GM12878 (cell line): ENCODE measurements around the gene MRPS21. TPM values are rescaled to one million over a fixed set of nuclear protein-coding genes. Genes with fewer than 3 reads are reported as not detected.

Experiments used
- ATAC-seq: fragments of 200-7000 bp; cut with Tn5 transposase; 3 replicates; pipeline ENCODE4 v1.9.1; 2020; ENCODE audit warnings: mild to moderate bottlenecking, moderate library complexity
- BruUV-seq: library from RNA; stranded (reverse); fragments of 400-500 nt; replicated peaks from 2 replicates; lab custom pipeline; 2021; lab: Mats Ljungman, UMichigan
- CTCF ChIA-PET: fragments of 300-600 bp; sonication (Branson Sonifier 250); formaldehyde crosslinking; extraction: SDS; loops from one replicate; lab custom pipeline; 2021; ENCODE audit warnings: inconsistent platforms; lab: Yijun Ruan, JAX
- POLR2A ChIA-PET: fragments of 350-600 bp; formaldehyde crosslinking; extraction: SDS; loops from one replicate; lab custom pipeline; 2021; ENCODE audit warnings: inconsistent platforms; lab: Charles Lee
- RAD21 ChIA-PET: fragments of 300-600 bp; sonication (Branson Sonifier 250); formaldehyde crosslinking; loops from one replicate; lab custom pipeline; 2023; ENCODE audit warnings: antibody characterized with exemption; ENCODE audit not compliant: unreplicated experiment; lab: Charles Lee
- SMC1A ChIA-PET: fragments of 300-600 bp; sonication (Branson Sonifier 250); formaldehyde crosslinking; loops from one replicate; lab custom pipeline; 2023; ENCODE audit not compliant: unreplicated experiment, uncharacterized antibody; lab: Charles Lee
- DNase-seq: peaks from one replicate; pipeline ENCODE4 v3.0.0-alpha.2; 2011; ENCODE audit warnings: low read depth, low spot score
- FAIRE-seq: peaks from 3 replicates; lab custom pipeline; 2011; peaks lifted over from hg19 to GRCh38; lab: Jason Lieb, UNC
- H2AFZ ChIP-seq: 2 replicates; pipeline ENCODE4 v1.6.0; 2011; ENCODE audit warnings: low read depth, low read length, control low read depth; ENCODE audit not compliant: control insufficient read depth
- H3K27ac ChIP-seq: 2 replicates; pipeline ENCODE4 v1.5.1; 2011; ENCODE audit warnings: control low read depth; ENCODE audit not compliant: control insufficient read depth, insufficient read depth
- H3K27me3 ChIP-seq, 2 experiments: replicated peaks in 1 of 2; 2 replicates each; pipeline versions ENCODE4 v1.6.0 to v1.6.1; 2011; ENCODE audit warnings: low read length in 1 of 2; ENCODE audit not compliant: control insufficient read depth in 2 of 2, insufficient read depth in 2 of 2
- H3K36me3 ChIP-seq, 2 experiments: 2 replicates each; pipeline ENCODE4 v1.5.1; 2011; ENCODE audit warnings: low read length in 1 of 2; ENCODE audit not compliant: control insufficient read depth in 2 of 2, insufficient read depth in 2 of 2
- H3K4me1 ChIP-seq: 2 replicates; pipeline ENCODE4 v1.6.1; 2011; ENCODE audit warnings: mild to moderate bottlenecking, low read length, moderate library complexity, mixed read lengths; ENCODE audit not compliant: control insufficient read depth, insufficient read depth
- H3K4me2 ChIP-seq: 2 replicates; pipeline ENCODE4 v1.6.0; 2011; ENCODE audit warnings: control low read depth; ENCODE audit not compliant: control insufficient read depth, insufficient read depth
- H3K4me3 ChIP-seq: fragments of 200-600 bp; sonication (generic); 2 replicates; pipeline ENCODE4 v1.5.1; 2016
- H3K79me2 ChIP-seq: 2 replicates; pipeline ENCODE4 v1.6.0; 2011; ENCODE audit warnings: low read length; ENCODE audit not compliant: control insufficient read depth, insufficient read depth
- H3K9ac ChIP-seq: 2 replicates; pipeline ENCODE4 v1.8.0; 2011; ENCODE audit warnings: low read length, control low read depth, mixed read lengths; ENCODE audit not compliant: control insufficient read depth, insufficient read depth
- H3K9me3 ChIP-seq: replicated peaks from 3 replicates; pipeline ENCODE4 v1.5.1; 2011; ENCODE audit warnings: mild to moderate bottlenecking, low read length; ENCODE audit not compliant: control insufficient read depth, insufficient read depth
- H4K20me1 ChIP-seq: 2 replicates; pipeline ENCODE4 v1.6.0; 2011; ENCODE audit not compliant: control insufficient read depth, insufficient read depth
- CHD2 ChIP-seq: IDR thresholded peaks from 2 replicates; pipeline ENCODE4 v1.6.1; 2011; ENCODE audit warnings: low read depth, low read length, improper control_type of control experiment, borderline replicate concordance
- ETV6 ChIP-seq, 2 experiments: fragments of 450-650 bp in 1 of 2; IDR thresholded peaks in 1 of 2; conservative IDR thresholded peaks in 1 of 2; 2 replicates each; pipeline ENCODE4 v1.6.1; 2014; ENCODE audit warnings: antibody characterized with exemption in 1 of 2, borderline replicate concordance in 1 of 2, low read depth in 1 of 2, mild to moderate bottlenecking in 1 of 2, moderate library complexity in 1 of 2
- IKZF1 ChIP-seq: fragments of 450-650 bp; conservative IDR thresholded peaks from 2 replicates; pipeline ENCODE4 v1.6.1; 2017; ENCODE audit warnings: antibody characterized with exemption, mild to moderate bottlenecking
- JUND ChIP-seq: IDR thresholded peaks from 2 replicates; pipeline ENCODE4 v1.6.1; 2012; ENCODE audit warnings: low read depth, mild to moderate bottlenecking, low read length, improper control_type of control experiment, moderate library complexity
- KAT2A ChIP-seq: conservative IDR thresholded peaks from 2 replicates; pipeline ENCODE4 v1.6.1; 2011; ENCODE audit warnings: low read depth, low read length; ENCODE audit not compliant: control insufficient read depth
- MTA3 ChIP-seq: IDR thresholded peaks from 2 replicates; pipeline ENCODE4 v1.6.1; 2012; ENCODE audit warnings: low read length, inconsistent platforms, borderline replicate concordance
- NFXL1 ChIP-seq: fragments of 450-650 bp; IDR thresholded peaks from 2 replicates; pipeline ENCODE4 v1.6.1; 2017; ENCODE audit warnings: antibody characterized with exemption, mild to moderate bottlenecking, borderline replicate concordance
- NRF1 ChIP-seq: conservative IDR thresholded peaks from 2 replicates; pipeline ENCODE4 v1.6.1; 2011; ENCODE audit warnings: mild to moderate bottlenecking, low read depth, low read length, improper control_type of control experiment
- PML ChIP-seq: IDR thresholded peaks from 2 replicates; pipeline ENCODE4 v1.6.1; 2012; ENCODE audit warnings: low read length, inconsistent platforms
- RAD21 ChIP-seq: IDR thresholded peaks from 2 replicates; pipeline ENCODE4 v1.6.1; 2011; ENCODE audit warnings: mild to moderate bottlenecking, low read depth, low read length, moderate library complexity; ENCODE audit not compliant: insufficient read depth
- RUNX3 ChIP-seq: IDR thresholded peaks from 2 replicates; pipeline ENCODE4 v1.6.1; 2012; ENCODE audit warnings: low read length, inconsistent platforms
- SMAD5 ChIP-seq: IDR thresholded peaks from 2 replicates; pipeline ENCODE4 v1.6.1; 2016; ENCODE audit warnings: antibody characterized with exemption, low read depth
- SMC3 ChIP-seq: IDR thresholded peaks from 2 replicates; pipeline ENCODE4 v1.6.1; 2011; ENCODE audit warnings: low read length, improper control_type of control experiment, borderline replicate concordance
- SRF ChIP-seq, 2 experiments: IDR thresholded peaks; 2 replicates each; pipeline ENCODE4 v1.6.1; 2011; ENCODE audit warnings: low read depth in 2 of 2, low read length in 2 of 2, mild to moderate bottlenecking in 1 of 2, moderate library complexity in 1 of 2
- ZNF207 ChIP-seq: fragments of 450-650 bp; IDR thresholded peaks from 2 replicates; pipeline ENCODE4 v1.6.1; 2014; ENCODE audit warnings: antibody characterized with exemption, mild to moderate bottlenecking, borderline replicate concordance
- ZNF384 ChIP-seq: IDR thresholded peaks from 2 replicates; pipeline ENCODE4 v1.6.1; 2012; ENCODE audit warnings: low read depth, mild to moderate bottlenecking, low read length, improper control_type of control experiment, borderline replicate concordance
- WGBS: methylation state at CpG from one replicate; pipeline ENCODE4 v1.1.6; 2016; ENCODE audit warnings: low lambda C conversion rate; ENCODE audit not compliant: insufficient replicate concordance, insufficient coverage; ENCODE audit errors: missing lambda C conversion rate; 5-methylcytosine and 5-hydroxymethylcytosine counted together
- in situ Hi-C: fragments of 300-500 bp; cut with MboI; formaldehyde crosslinking; loops from 9 replicates; pipeline ENCODE4 v1.14.3; 2018; ENCODE audit warnings: mixed read lengths
- intact Hi-C: fragments of 100-400 bp; cut with micrococcal nuclease; formaldehyde crosslinking; loops from one replicate; pipeline ENCODE4 v1.14.2; 2022; ENCODE audit not compliant: unreplicated experiment
- polyA plus RNA-seq, 11 experiments: library from polyadenylated mRNA; depleted of rRNA in 4 of 11; unstranded in 6 of 11; stranded (reverse) in 5 of 11; fragments of >200 nt; fragmentation: Nextera tagmentation in 4 of 11; fragmentation: Illumina TruSeq in 1 of 11; extraction: Ambion mirVana in 4 of 11; extraction: Trizol in 1 of 11; gene quantifications; 1 replicate in 1 of 11; 2 replicates in 10 of 11; pipeline versions ENCODE4 v1.2.1 to v1.2.3, GENCODE V29; 2011 to 2016; ENCODE audit warnings: inconsistent platforms in 2 of 11, missing spikeins in 2 of 11, low read depth in 1 of 11
- total RNA-seq, 4 experiments: library from RNA; depleted of rRNA in 3 of 4; stranded (reverse); fragments of >200 nt in 3 of 4; fragmentation: Illumina TruSeq in 1 of 4; extraction: Trizol in 1 of 4; gene quantifications; 2 replicates each; pipeline versions ENCODE4 v1.2.1 to v1.2.3, GENCODE V29; 2013 to 2021
- TF ChIP-seq, protein P1 (sequence below), 3 experiments: IDR thresholded peaks in 2 of 3; conservative IDR thresholded peaks in 1 of 3; 2 replicates each; pipeline ENCODE4 v1.5.1; 2011; ENCODE audit warnings: low read depth in 3 of 3, low read length in 3 of 3, mild to moderate bottlenecking in 3 of 3, control low read depth in 2 of 3, moderate library complexity in 2 of 3, inconsistent platforms in 1 of 3, mixed read lengths in 1 of 3; ENCODE audit not compliant: control insufficient read depth in 2 of 3, insufficient read depth in 1 of 3; ENCODE audit errors: extremely low read depth in 1 of 3

Gene MRPS21
- total and polyA plus RNA-seq, 10 of the 15 experiments (the other 5 are each of a cell fraction or from before 2014, with no cell fraction given): 69.4 to 275 (median 103) TPM

DNA sequence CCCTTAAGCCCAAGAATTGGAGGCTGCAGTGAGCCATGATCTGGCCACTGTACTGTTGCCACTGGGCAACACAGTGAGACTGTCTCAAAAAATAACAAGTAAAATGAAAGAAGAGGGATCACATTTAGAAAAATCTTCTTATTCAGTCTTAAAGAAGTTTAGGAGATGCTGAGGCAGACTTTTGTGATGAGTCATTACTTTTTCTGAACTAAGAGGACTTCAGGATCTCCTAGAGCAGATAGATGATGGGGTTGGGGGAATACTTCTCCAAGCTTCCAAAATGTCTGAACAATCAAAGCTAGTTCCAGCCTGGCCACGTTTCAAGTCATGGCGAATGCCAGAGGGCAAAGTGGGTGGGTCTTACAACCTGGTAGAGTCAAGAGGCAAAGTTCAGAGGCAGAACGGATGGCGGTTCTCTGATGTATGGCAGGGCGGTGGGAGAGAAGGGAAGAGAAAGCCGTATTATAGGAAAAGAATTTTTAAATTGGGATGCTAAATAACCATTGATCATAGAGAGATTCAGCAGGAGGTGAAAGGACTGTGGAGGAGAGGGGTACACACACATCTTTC, 13.4 kb upstream of the MRPS21 start (continued):
- no peak for TF ChIP-seq SRF (IDR thresholded peaks at IDR 0.05; ENCODE audit: low read depth in 2 of 2, low read length in 2 of 2)
- no peak for TF ChIP-seq SMAD5
- TF ChIP-seq KAT2A: no peak
- TF ChIP-seq, all 136 proteins: peak for 0

DNA sequence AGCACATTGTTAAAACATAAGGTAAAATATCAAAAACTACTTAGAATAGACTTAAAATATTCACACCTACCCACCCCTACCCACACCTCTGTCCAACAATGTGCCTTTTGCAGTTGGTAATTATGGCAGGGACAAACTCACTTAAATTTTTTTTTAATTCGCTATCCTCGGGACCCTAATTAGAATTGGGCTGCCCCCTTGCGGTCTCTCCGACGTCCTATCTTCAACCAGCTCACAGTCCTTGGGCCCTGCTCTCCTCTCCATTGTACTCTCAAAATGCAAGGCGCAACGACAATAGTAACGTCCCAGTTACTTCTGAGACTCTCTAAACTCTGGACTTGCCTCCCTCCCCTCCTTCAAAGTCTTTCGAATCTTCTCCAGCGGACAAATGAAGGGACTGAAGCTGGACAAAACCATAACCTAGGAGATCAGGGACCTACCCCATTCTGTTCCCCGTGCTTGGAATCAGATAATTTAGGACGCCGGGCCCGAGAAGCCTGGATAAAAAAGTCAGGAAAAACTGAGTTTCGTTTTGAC, 12.4 kb upstream of the MRPS21 start:
- ChIA-PET POLR2A (no interaction called here), SMC1A (interaction anchor here (0.6 to 1.9 kb wide), 8 partner anchors 10 to 220 kb away, joined by 3 to 18 read pairs (median 4); partner anchors contain the start of genes APH1A and CA14), RAD21 (interaction anchor here (0.7 to 1.6 kb wide), 9 partner anchors 12 to 208 kb away, joined by 3 to 18 read pairs (median 4); no protein-coding TSS in a partner anchor), CTCF (interaction anchor here (0.7 to 3.8 kb wide), 15 partner anchors 8 to 208 kb away, joined by 3 to 98 read pairs (median 4); partner anchors contain the start of genes ANP32E and CA14)
- no peaks in the 10 kb centered on the region; a peak in 2 of 4 replicates for H3K27me3 ChIP-seq
- intact Hi-C loops: loop anchor here (1.0 kb wide), 1 partner anchor 26 kb away; no protein-coding TSS in a partner anchor
- 8% methylated on average over 15 of the region's 15 CpGs for WGBS
- in situ Hi-C loops: no loop called here
- H3K4me2 ChIP-seq: peak overlapping the region; percentile 94
- no peaks in the 10 kb centered on the region for H3K36me3 ChIP-seq
- DNase-seq (no peak), ATAC-seq (peak; percentile 90), FAIRE-seq (peak; percentile 87)
- peak overlapping the region; percentile 58 for H3K4me3 ChIP-seq
- peak overlapping the region; percentile 14; the same call in 1 of the 2 replicates for H3K9ac ChIP-seq
- no TSS peak for BruUV-seq
- H3K9me3 ChIP-seq: no peaks in the 10 kb centered on the region; the same call in 2 of the 3 replicates
- H3K4me1 ChIP-seq: peaks cover 9% of the 10 kb centered on the region
- no peak overlapping the region for H3K27ac ChIP-seq
- peak overlapping the region; percentile 95 for H2AFZ ChIP-seq
- H4K20me1 ChIP-seq: no peaks in the 10 kb centered on the region
- H3K79me2 ChIP-seq: no peaks in the 10 kb centered on the region
- no peak for TF ChIP-seq ETV6 (conservative IDR thresholded peaks at IDR 0.05 in 1 of 2, IDR thresholded peaks at IDR 0.05 in 1 of 2; ENCODE audit: borderline replicate concordance in 1 of 2, low read depth in 1 of 2)
- TF ChIP-seq RAD21: peak; percentile 72
- TF ChIP-seq NFXL1: no peak
- TF ChIP-seq IKZF1: no peak
- TF ChIP-seq NRF1: no peak
- TF ChIP-seq ZNF384: peak; percentile 73
- TF ChIP-seq ZNF207: no peak
- TF ChIP-seq MTA3: no peak
- TF ChIP-seq CHD2: no peak
- TF ChIP-seq SMC3: peak; percentile 62; the same call in 1 of the 2 replicates
- TF ChIP-seq, protein P1, sequence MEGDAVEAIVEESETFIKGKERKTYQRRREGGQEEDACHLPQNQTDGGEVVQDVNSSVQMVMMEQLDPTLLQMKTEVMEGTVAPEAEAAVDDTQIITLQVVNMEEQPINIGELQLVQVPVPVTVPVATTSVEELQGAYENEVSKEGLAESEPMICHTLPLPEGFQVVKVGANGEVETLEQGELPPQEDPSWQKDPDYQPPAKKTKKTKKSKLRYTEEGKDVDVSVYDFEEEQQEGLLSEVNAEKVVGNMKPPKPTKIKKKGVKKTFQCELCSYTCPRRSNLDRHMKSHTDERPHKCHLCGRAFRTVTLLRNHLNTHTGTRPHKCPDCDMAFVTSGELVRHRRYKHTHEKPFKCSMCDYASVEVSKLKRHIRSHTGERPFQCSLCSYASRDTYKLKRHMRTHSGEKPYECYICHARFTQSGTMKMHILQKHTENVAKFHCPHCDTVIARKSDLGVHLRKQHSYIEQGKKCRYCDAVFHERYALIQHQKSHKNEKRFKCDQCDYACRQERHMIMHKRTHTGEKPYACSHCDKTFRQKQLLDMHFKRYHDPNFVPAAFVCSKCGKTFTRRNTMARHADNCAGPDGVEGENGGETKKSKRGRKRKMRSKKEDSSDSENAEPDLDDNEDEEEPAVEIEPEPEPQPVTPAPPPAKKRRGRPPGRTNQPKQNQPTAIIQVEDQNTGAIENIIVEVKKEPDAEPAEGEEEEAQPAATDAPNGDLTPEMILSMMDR (IDR thresholded peaks at IDR 0.05 in 2 of 3, conservative IDR thresholded peaks at IDR 0.05 in 1 of 3; ENCODE audit: control insufficient read depth in 2 of 3, extremely low read depth in 1 of 3, insufficient read depth in 1 of 3, low read depth in 3 of 3, low read length in 3 of 3): peak; percentile 53 to 77 (median 70)
- TF ChIP-seq SRF (IDR thresholded peaks at IDR 0.05; ENCODE audit: low read depth in 2 of 2, low read length in 2 of 2): no peak
- TF ChIP-seq JUND: no peak
- TF ChIP-seq PML: no peak
- TF ChIP-seq RUNX3: peak; percentile 48
